ENCODE measurements around the gene DNAH5.

DNA sequence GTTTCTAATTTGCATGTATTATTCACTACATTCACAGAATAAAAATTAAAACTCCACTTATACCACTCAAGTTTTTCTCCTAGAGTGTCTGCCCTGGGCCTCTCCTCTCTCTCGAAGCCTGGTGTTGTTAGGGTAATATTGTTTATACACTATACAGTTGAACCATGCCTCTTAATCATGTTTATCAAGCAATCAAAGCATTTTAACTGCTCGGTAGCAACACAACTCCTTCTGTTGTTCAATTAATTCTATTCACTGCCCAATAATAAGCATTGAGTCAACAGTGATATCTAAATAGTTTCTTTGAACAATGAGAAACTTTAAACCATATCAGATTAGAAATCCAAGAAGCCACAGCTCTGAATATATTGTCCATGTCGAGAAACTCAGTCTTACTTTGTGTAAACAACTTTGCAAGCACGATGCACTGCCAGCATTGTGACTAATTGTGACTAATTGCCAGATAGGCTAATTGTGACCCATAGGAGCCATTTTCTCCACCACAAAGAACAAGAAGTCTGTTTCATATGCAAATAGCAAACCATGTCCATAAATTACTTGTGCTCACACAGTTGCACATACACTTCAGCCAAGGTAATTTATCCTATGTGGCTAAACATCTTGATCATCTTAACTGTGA is at the start of gene DNAH5:
- TF ChIP-seq, protein P1, sequence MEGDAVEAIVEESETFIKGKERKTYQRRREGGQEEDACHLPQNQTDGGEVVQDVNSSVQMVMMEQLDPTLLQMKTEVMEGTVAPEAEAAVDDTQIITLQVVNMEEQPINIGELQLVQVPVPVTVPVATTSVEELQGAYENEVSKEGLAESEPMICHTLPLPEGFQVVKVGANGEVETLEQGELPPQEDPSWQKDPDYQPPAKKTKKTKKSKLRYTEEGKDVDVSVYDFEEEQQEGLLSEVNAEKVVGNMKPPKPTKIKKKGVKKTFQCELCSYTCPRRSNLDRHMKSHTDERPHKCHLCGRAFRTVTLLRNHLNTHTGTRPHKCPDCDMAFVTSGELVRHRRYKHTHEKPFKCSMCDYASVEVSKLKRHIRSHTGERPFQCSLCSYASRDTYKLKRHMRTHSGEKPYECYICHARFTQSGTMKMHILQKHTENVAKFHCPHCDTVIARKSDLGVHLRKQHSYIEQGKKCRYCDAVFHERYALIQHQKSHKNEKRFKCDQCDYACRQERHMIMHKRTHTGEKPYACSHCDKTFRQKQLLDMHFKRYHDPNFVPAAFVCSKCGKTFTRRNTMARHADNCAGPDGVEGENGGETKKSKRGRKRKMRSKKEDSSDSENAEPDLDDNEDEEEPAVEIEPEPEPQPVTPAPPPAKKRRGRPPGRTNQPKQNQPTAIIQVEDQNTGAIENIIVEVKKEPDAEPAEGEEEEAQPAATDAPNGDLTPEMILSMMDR (conservative IDR thresholded peaks at IDR 0.05): no peak
- no peak for TF ChIP-seq EZH2 (IDR thresholded peaks at IDR 0.05; ENCODE audit: low read depth)

All from PC-9 (cell line).